Hematopoietic multipotent progenitor cell treated with erythropoietin and hydrocortisone succinate and interleukin-3 and kit ligand, for 6 days (in vitro differentiated cells): ENCODE data around the gene NTM.
"Not testable (repeated sequence)": the region's sequence is repeated elsewhere in the genome, so short reads cannot be mapped to it uniquely, and the experiment has no call there.

Experiments used
- DNase-seq: peaks from one replicate; pipeline ENCODE4 v3.0.0-alpha.2; 2015

Gene NTM

GRCh38 chr11:131370090-131370751 is at the start of gene NTM:
TSS of gene NTM (plus strand) at chr11:131370615.
- no peak for DNase-seq

- no peak for DNase-seq
Observed at GRCh38 chr11:131324921-131325570, 45.4 kb upstream of the NTM start.

GRCh38 chr11:131326829-131327228 is 43.6 kb upstream of the NTM start:
- DNase-seq, result no peak

- no peak for DNase-seq
Observed at GRCh38 chr11:131327421-131327820, 43.0 kb upstream of the NTM start.

- no peak for DNase-seq
Observed at GRCh38 chr11:131328843-131329242, 41.6 kb upstream of the NTM start.

GRCh38 chr11:131331010-131331409 is 39.4 kb upstream of the NTM start:
- no peak for DNase-seq

- no peak for DNase-seq
Observed at GRCh38 chr11:131331546-131331945, 38.9 kb upstream of the NTM start.

- no peak for DNase-seq
Observed at GRCh38 chr11:131334601-131335000, 35.8 kb upstream of the NTM start.

- DNase-seq, result not testable (repeated sequence)
Observed at GRCh38 chr11:131341900-131342299, 28.5 kb upstream of the NTM start.

- not testable (repeated sequence) for DNase-seq
Observed at GRCh38 chr11:131342442-131342841, 28.0 kb upstream of the NTM start.

- DNase-seq, result no peak
Observed at GRCh38 chr11:131345406-131345805, 25.0 kb upstream of the NTM start.

- no peak for DNase-seq
Observed at GRCh38 chr11:131349368-131350086, 20.9 kb upstream of the NTM start.

GRCh38 chr11:131350872-131351271 is 19.5 kb upstream of the NTM start:
- no peak for DNase-seq

GRCh38 chr11:131351848-131352247 is 18.6 kb upstream of the NTM start:
- no peak for DNase-seq

- no peak for DNase-seq
Observed at GRCh38 chr11:131353766-131354165, 16.6 kb upstream of the NTM start.

GRCh38 chr11:131354251-131354701 is 16.1 kb upstream of the NTM start:
- no peak for DNase-seq

GRCh38 chr11:131356206-131356605 is 14.2 kb upstream of the NTM start:
- no peak for DNase-seq

- no peak for DNase-seq
Observed at GRCh38 chr11:131365329-131365930, 5.0 kb upstream of the NTM start.

GRCh38 chr11:131370901-131371790 is 731 bp downstream of the NTM start:
- no peak for DNase-seq

GRCh38 chr11:131371791-131372104 is 1.3 kb downstream of the NTM start:
- DNase-seq, result no peak

GRCh38 chr11:131372234-131372962 is 2.0 kb downstream of the NTM start:
- no peak for DNase-seq
